Measurements from ENCODE around the gene RAD9A.
A peak's percentile ranks its signal among the peaks of the same experiment; 100 is the strongest.
"Not testable (repeated sequence)": the region's sequence is repeated elsewhere in the genome, so short reads cannot be mapped to it uniquely, and the experiment has no call there.

Gene RAD9A

GRCh38 chr11:67397986-67398660, 6.3 kb downstream of the RAD9A start:
- DNase-seq, result no peak

DNA sequence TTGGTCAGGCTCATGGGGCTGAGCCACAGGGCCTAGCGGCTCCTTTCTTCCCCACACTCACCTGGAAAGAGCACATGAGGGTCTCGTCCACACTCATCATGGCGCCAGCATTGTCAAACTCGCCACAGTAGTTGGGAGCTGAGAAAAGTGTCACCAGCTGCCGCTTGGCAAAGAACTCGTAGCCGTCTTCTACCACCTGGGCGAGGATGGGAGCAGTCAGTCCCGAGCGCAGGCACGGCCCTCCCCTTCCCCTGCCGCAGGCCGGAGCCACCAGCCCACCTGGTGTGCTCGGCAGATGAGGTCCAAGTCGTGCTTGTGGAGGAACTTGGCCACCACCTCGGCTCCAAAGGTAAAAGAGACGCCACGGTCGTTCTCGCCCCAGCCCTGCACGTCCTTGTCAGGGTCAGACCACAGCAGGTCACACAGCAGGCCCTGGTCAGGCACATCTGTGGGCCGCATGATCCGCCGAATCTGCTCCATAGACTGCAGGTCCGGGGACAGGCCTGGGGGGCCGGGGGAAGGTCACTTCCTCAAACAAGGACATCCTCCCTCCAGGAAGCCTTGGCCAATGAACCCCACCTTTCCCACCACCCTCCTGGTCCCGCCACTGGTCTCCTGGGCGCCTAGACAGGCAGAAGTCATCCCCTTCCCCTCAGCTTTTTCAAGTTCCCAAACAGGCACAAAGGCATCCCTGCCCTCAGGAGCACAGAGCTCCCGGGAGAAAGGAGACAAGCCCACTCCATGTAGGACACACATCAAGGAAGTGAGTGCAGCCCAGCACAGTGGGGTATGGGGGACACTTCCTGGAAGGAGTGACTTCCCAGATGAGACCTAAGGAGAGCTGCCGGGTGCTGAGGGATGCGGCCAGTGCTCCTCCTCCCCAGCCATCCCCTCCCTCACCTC, 7.1 kb downstream of the RAD9A start:
- no peak for DNase-seq

DNA sequence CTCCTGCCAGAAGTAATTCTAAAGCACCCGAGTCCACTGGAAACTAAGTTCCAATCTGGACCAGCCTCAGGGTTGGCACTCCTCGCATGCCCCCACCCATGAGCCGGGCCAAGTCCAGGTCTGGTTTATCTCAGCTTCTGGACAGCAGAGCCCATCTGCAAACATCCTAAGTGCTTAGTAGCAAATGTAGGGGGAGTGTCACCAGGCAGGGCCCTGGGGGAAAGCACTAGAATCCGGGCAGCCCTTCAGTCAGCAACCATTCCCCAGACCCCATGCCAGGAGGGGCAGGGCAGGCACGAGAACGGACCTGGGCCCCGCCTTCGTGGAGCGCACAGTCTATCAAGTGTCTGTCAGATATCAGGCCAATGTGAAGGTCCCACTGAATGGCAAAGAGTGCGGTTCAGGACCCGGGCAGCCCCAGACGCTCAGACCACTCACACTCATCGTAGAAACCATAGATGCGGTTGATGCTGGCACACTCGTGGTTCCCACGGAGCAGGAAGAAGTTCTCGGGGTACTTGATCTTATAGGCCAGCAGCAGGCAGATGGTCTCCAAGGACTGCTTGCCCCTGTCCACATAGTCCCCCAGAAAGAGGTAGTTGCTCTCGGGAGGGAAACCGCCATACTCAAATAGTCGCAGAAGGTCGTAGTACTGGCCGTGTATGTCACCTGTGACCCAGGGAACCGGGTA, 8.6 kb downstream of the RAD9A start:
- DNase-seq, result no peak

DNA sequence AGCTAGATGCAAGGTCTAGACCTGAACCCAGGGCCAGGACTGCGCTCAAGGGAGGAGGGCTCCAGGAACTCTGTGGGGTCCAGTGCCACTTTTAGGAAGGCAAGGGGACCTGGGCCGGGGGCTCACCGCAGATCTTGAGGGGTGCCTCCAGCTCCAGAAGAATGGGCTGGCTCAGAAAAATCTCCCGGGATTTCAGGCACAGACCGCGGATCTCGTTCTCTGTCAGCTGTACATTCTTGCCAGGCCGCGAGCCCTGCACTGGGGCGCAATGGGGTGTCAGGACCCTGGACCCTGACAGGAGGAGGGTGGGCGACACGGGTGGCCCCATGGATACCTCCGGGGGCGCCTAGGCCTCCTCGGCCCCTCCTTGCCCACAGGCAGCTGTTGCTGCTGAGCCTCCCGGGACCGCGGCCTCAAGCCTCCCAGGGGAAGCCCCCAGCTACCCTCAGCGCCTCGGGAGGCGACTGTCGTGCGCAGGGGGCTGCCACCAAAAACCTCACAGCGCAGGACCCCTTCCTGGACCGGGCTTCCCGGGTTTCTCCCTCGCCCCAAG, 9.2 kb downstream of the RAD9A start:
- no peak for DNase-seq

DNA sequence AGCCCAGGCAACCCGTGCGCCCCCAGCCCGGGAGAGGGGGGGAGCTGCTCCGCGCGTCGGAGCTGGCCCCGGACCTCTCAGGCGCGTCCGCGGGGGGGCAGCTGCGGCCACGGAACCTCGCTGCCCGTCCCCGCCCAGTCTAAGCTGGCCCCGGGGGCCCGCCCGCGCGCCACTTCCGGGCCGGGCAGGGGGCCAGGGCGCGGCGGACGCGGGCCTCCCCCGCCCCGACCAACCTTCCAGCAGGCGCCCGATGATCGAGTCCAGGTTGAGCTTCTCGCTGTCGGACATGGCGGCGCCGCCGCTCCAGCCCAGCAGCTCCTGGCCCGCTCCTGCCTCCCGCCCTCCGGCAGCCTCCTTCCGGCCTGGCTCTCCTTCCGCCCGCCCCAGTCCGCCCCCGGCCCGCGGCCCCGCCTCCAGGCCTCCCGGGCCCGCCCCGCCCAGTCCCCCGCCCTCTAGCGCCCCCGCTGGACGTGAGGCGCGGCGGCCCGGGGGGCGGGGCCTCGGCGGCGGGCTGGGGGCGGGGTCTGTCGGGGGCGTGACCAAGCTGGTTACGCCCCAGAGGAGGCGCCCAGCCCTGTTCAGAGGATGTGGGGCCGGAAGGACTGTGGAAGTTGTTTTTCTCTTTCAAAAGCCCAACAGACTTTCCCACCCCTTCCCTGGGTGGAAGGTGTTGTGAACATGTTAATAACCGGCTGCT, 9.9 kb downstream of the RAD9A start, which contains the start of gene PPP1CA:
TSS of gene PPP1CA (minus strand) at position 364 of the 697 bp plus-strand sequence. CDS start at position 288, 76 bp downstream.
- peak; percentile 82 for DNase-seq

- not testable (repeated sequence) for DNase-seq
Measured at GRCh38 chr11:67402192-67402839, 10.5 kb downstream of the RAD9A start.

DNA sequence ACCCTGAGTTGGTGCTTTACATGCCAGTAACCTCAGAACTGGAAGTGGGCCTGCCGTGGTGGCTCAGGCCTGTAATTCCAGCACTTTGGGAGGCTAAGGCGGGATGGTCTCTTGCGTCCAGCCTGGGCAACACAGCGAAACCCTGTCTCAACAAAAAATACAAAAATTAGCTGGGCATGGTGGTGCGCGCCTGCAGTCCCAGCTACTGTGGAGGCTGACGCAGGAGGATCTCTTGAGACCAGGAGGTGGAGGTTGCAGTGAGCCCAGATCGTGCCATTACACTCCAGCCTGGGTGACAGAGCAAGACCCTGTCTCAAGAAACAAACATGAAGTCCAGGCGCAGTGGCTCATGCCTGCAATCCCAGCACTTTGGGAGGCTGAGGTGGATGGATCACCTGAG, 11.3 kb downstream of the RAD9A start:
- not testable (repeated sequence) for DNase-seq

GRCh38 chr11:67404515-67405195, 12.9 kb downstream of the RAD9A start:
- DNase-seq, result no peak

DNA sequence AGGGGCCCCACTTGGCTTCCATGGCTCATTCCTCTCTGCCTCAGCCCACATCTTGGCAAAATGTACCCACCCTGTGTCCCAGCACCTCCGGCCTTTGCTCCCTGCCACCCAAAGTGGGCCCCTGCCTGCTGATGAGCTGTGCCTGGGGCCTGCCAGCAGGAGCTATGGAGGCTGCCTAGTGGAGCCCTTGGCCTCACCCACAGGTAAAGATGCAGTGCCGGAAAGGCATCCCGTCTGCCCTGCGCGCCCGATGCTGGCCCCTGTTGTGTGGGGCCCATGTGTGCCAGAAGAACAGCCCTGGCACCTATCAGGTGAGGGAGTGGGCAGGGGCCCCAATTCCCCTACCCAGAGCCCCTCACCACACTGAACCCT, 13.4 kb downstream of the RAD9A start:
- DNase-seq, result no peak

DNA sequence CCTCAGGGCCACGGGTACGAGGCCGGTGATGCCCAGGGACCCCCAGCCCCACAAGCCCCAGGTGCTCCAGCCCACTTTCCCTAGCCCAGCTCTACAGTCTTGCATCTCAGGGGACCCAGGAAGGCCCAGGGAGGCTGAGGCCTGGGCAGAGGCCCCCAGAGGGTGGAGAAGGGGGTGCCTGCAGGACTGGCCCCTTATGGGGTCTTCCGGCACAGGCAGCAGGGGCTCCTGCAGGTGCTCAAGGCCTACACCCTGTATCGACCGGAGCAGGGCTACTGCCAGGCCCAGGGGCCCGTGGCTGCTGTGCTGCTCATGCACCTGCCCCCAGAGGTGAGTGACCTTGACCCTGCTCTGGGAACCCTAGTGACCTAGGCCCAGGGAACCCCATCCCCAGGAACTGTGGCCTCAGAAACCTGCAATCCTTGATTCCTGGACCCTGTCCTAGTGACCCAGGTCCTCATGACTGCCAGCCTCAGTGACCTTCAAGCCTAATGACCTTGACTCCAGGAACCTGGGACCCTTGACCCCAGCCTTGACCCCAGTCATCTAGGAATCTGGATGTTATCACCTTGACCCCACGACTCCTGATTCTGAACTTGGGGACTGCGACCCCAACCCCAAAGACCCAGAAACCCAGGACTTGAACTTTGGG, 14.0 kb downstream of the RAD9A start:
- no peak for DNase-seq

- no peak for DNase-seq
Measured at GRCh38 chr11:67406420-67406968, 14.7 kb downstream of the RAD9A start.

- no peak for DNase-seq
Measured at GRCh38 chr11:67406969-67407687, 15.3 kb downstream of the RAD9A start.

DNA sequence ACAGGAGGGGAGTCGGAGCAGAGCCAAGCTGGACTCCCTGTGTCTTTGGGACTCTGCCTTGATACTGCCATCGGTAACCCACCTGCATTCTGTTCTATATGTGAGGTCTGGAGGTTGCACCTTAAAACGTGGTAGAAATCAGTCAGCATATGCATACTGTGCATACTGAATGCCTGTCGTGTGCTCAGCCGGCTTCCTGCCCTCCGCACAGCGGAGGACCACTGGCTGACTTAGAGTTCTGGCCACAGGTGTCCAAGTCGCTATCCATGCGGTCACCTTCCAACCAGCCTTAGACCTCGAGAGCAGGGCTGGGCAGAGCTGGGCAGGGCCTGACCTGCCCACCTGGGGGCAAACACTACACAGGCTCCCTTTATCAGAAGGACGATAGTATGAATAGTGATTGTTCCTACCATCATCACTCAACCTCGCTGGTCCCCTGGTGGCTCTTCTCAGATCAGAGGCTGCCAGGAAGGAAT, 15.9 kb downstream of the RAD9A start:
- DNase-seq, result no peak

DNA sequence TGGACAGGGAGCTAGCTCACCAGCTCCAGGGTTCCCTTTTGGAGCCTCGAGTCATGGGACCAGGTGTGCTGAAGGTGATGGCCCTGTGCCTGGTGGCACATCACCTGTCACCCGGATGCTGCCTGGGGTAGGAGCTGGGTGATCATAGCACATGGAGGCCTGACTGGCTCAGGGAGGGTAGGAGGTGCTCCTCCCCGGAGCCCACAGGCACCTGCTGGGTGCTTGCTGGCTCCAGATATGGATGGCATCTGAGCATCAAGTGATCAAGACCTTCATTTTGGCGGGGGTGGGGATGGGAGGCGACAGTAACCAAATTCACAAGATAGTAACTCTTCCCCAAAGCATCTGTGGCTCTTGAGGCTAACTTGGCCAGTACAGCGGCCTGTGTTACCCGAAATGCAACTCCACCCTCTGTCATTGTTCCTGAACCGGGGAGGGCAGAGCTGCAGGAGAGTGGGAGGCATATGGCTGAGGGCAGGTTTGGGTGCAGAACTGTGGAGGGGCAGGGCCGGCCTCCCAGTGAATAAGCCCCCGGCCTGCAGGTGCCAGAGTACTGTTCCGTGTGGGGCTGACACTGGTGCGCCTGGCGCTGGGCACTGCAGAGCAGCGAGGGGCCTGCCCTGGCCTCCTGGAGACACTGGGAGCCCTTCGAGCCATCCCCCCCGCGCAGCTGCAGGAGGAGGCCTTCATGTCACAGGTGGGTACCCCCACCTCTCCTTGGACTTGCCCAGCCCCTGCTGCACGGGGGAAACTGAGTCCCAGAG, 16.8 kb downstream of the RAD9A start:
- DNase-seq, result no peak

DNA sequence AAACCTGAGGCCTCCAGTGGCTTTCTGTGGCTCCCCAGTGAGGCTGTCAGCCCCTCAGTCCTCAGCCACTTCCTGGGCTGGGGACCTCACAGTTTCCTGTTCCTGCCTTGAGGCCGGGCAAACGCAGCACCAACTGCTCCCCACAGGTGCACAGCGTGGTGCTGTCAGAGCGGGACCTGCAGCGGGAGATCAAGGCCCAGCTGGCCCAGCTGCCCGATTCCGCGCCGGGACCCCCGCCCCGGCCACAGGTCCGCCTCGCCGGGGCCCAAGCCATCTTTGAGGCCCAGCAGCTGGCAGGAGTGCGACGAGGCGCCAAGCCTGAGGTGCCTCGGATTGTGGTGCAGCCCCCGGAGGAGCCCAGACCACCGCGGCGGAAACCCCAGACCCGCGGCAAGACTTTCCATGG, 17.5 kb downstream of the RAD9A start:
- no peak for DNase-seq

DNA sequence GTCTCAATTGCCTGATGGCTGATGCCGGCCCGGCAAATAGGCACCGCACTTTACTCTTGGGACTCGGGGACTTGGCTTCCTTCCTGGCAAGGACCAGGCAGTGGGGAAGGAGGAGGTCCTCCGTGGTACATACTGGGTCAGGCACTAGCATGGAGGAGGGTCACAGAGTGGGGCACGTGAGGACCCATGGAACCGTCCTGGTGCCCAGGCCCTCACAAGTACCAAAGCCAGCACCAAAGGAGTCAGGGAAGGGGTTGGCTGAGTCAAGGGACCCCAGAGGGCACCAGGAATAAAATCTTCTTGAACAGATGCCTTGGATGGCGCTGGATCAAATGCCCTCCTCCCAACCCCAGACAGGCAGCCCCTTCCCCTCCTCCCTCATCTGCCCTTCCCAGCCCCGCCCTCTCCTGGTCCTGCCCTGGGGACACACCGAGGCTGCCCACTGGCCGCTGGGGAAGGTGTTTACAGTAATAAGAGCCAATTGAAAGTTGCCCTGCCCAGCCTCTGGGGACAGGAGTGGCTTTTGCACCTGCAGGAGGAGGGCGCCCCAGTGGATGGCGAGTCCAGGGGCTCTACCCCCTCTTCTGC, 18.1 kb downstream of the RAD9A start:
- DNase-seq, result no peak

GRCh38 chr11:67410369-67410831, 18.6 kb downstream of the RAD9A start:
- no peak for DNase-seq
